Fibroblast of skin of back (primary cell): ENCODE data around the gene ADAMTS17.
A peak's percentile ranks its signal among the peaks of the same experiment; 100 is the strongest.

Source experiments
- DNase-seq: peaks from one replicate; pipeline ENCODE4 v3.0.0-alpha.2; 2013

Gene ADAMTS17

DNA sequence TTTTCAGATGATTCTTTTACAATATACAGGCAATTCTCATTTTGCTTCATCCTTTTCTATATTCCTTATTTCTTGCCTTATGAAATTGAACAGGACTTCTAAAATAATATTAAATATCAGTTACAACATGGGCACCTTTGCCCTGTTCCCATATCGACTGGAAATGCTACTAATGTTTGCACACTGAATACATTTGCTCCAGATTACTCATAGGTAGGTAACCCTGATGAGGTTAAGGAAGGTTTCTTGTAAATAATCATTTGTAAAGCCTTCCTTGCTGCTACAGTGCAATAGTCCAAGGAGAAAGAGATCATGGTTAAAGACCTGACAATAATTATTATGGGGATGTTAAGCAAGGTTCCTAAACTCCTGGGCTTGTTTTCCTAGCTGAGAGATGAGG, 175.5 kb downstream of the ADAMTS17 start:
- DNase-seq, result no peak

DNA sequence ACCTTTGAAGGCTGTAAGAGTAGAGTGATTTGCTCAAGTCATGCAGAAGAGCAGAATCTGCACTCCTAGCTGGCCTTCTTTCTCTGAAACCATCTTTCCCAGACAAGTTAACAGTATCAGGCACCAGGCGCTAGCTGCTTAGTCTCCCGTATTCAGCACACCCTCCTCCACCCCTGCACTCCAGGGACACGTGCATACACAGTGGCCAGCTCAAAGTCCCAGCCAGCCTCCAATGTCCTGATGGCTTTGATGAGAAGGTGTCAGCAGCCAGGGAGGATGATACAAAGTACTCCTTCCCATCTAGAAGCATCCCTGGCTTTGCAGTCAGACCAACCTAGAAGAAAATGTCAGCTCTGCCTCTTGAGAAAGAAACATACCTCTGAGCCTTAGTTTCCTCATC, 177.8 kb downstream of the ADAMTS17 start:
- no peak for DNase-seq

DNA sequence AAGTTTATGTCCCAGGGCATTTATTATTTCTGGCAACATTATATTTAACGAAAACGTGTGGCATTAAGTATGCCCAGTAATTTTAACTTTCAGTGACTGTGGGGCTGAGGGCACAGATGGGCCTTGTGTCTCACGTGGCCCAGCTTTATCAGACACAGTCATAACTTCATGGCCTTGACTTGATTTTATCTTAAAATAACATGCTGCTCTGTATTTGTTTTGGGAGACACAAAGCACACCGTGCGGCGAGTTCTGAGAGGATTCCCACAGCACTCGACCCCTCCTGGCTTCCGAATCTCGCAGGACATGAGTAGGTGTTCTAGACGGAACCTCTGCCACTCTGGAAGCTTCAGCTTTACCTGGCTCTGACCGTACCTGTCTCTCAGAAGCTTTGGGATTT, 180.8 kb downstream of the ADAMTS17 start:
- DNase-seq, result no peak

DNA sequence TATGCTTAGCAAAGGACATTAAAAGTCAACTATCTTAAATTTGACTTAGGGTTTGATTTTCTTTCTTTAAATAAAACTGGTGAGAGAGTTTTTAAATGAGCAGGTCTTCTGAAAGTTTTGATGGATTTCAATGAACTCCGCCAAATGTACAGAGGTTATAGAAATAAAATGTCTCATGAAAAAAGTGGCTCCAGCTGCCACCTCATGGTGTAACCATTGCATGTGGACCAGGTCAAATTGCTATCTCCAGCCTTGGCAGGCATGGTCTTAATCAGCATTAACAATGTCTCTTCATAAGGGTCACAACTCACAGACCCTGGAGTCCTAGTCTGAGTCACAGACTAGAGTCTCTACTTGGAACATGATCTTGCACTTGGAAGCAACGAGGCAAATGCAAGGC, 182.3 kb downstream of the ADAMTS17 start:
- DNase-seq, result peak; percentile 15

DNA sequence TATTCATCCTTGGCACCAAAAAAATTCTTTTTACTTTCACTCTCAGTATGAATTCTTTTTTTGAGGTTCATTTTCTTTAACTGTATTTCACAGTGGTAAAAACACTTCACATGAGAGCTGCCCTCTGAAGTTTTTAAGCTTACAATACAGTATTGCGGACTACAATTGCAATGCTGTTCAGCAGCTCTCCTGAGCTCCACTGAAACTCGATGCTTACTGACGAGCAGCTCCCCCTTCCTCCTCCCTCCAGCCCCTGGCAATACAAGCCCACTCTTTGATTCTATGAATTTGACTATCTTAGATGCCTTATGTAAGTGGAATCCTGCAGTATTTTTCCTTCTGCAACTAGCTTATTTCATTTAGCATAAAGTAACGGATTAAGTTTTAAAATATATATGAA, 183.4 kb downstream of the ADAMTS17 start:
- DNase-seq, result no peak

DNA sequence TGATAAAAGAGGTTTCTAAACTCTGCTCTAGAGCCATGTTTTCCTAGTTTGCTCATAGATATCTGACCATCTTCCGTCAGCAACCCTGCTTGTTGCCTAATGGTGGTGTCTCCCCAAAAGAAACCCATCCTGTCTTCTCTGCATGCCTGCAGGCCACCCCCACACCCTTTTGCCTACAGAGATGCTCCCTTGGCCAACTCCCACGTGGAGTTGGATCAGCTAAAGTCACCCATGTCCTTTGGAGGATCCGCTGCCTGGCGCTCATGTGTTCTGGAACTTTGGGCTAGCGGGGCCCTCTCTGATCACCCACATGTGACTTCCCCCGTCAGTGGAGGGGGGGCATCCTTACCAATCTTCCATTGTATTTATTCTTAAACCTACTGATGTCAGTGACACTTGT, 185.6 kb downstream of the ADAMTS17 start:
- DNase-seq, result no peak

DNA sequence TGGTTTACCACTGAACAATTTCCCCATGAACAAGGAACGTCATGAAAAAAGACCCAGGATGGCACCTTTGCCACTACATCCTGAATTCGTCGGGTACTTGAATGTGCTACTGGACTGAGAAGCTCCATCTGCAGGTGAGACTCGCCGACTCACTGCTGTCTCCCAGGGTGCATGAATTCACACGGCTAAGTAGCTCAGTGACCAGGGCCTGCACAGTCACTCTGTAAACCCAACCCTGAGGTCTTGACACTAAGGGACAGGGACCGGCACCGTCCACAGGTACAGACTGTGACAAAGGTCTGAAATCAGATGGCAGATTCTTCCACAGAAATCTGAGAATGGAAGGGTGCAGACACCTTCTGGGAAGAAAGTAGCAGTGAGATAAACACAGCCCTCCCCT, 187.4 kb downstream of the ADAMTS17 start:
- DNase-seq, result no peak

DNA sequence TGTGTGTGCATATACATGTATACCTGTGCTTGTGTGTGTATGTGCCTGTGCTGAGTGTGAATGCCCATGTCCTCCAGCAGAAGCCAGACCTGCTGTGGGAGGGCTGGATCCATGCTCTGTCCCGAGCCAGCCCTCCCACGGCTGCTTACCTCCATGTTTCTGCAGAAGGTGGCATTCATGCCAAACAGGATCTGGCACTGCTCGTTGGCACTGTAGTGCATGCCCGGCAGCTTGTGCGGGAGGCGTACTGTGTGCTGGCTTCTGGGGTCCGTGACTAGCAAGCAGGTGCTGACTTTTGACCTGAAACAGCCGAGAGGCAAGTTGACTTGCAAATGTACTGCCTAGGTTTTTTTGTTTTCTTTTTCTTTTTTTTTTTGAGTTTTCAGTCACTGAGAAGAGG, 189.3 kb downstream of the ADAMTS17 start:
- no peak for DNase-seq

DNA sequence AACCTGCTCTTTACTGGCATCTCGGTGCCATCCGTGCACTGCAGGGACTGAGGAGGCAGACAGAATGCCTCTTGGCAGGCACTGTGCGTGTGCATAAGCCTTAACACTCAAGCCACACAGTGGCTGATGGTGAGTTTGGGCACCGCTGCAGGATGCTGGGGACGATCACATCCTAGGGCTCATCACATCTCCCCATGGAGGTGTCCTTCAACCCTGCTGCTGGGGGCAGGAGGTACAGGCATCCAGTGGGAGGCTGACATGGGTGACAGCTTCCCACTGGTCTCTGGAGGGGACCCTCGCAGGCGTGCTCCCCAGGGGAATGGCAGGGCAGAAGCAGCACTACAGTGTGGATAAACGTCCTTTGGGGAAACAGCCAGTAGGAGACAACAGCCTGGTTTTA, 190.9 kb downstream of the ADAMTS17 start:
- no peak for DNase-seq

DNA sequence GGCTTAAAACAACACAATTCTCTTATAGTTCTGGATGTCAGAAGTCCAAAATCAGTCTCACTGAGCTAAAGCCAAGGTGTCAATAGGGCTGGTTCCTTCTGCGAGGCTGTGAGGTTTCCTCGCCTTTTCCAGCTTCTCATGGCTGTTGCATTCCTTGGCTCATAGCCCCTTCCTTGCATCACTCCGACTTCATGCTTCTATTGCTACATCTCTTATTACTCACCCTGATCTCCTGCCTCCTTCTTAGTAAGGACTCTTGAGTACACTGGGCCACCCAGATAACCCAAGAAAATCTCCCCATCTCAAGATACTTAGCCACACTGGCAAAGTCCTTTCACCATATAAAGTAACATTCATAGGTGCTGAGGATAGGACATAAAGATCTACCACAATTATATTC, 193.9 kb downstream of the ADAMTS17 start:
- DNase-seq, result no peak

DNA sequence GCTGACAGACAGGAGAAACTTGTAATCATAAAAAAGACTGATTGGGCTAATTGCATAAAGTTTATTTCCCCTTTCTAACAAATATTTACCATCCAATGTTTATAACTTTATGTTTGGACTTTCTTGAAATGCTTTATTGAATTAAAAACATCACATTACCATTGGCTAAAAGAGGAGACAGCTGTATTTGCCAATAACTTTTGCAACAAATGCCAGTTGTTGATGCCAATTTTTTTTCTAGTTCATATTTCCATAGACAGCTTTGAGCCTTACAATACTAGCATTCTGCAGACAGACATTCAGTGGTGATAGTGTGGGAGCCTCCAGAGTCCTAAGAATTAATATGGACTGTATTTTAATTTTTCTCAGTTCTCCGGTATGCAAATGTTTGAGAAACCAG, 198.4 kb downstream of the ADAMTS17 start:
- DNase-seq, result no peak

DNA sequence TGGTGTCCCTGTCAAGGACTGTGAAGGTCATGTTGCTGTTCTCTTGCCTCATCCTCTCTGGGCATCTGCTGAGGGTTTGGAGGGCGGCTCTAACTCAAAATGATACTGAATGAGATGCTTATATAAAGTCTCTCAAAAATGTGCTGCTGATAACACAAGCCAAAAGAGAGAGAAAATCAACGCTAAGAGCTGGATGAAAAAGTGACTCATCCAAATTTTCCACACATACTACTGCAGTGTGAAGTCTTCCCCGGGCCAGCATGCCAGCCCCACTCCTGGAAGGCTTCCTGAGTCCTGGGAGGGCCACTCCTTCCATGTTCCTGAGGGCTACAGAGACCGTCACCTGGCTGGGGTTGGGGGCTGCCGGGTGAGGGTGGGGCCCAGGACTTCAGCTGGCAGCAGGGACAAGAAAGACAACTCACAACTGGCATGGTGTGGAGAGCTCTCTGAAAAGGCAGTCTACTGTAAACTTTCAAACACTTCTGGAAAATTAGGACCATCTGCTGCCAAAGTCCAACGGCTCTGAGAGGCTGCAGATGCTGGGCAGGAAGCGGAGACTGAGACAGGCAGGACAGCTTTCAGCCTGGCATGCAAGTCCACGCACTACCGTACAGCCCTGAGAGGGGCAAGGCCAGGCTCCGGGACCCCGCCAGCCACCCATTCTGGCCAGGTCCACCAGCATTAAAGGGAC, 200.3 kb downstream of the ADAMTS17 start:
- DNase-seq, result peak; percentile 17

DNA sequence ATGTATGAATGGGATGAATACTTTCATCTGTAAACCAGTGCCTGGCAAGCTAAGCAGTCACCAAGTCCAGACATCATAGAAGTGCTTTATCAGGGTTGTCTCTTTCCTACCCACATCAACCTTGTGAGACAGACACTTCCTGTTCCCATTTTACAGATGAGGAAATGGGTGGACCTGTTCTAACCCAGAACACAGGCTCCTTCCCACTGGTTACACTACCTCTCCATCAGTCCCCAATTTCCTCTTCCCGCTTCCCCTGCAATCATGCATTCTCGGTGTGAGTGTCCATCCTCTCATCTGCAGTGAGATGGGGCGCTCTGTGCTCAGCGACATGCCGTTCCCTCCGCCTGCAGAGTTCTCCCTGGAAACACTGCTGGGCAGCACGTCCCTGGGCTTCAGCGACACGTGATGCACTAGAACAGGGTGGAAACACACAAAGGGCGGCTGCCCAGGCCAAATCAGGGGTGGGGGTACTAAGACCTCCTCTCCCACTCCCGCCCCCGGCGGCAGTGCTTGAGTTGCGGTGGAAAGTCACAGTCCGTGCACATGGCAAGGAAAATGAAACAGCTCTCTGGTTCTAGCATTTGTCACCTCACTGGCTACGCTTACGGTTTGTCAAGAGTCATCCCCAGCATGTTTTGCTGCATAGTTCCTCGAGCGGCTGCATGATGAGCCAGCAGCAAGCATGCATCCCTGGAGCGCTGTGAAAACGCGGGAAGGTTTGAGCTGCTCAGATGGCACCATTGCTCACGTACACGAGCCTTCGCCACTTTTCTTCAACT, 201.1 kb downstream of the ADAMTS17 start:
- no peak for DNase-seq

DNA sequence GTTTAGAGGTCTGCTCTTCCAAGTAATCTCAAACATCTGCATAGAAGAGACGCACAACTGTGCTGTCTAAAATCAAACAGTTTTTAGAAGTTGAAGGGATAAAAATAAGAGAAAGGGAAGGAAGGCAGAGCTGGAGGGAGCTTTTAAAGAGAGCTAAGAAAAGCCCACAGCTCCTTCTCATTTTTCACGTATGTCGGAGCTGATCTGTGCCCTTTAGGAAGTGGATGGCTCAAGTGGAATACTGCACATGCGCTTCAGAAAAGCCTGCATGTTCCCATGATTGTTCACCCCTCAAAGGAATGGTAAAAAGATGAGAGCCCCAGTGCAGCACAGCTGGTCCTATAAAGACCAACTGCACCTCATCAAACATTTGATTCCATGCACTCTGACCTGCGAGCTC, 207.2 kb downstream of the ADAMTS17 start:
- no peak for DNase-seq

DNA sequence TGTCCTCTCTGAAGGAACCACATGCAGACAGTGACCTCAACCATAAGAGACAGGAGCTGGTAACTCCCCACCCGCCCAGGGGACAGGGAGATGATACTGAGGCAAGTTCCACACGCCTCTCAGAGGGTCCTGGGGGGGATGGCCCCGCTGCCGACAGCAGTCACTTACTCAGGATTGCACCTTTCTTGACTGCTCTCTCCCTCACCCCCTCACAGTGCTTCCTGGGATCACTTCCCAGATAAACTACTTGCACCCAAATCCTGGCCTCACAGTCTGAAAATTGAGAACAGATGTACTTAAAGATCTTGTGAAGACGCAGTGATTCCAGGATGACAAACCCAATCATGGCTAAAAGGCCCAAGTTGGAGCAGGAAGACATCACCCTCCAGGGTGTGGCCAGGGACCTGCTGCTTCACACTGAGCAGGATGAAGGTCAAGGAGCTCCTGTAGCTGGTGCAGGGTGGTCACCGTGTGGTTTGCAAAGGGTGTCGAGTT, 207.6 kb downstream of the ADAMTS17 start:
- no peak for DNase-seq

DNA sequence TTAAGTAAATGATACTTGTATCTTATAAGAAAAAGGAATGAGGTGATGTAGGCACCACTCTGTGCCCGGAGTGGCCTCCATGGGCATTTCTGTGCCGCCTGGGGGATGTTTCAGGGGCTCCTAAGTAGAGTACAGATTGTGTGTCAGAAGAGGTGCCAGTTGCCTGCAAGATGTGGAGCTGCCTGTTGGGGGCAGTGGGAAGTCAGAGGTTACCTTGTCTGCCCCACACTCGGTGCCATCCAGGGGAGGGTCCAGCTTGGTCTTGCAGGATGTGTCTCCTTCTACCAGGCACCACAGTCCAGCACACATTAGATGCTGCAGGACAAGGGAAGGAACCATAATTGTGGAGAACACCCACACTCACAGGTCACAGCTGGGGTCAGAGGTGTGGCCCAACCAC, 208.8 kb downstream of the ADAMTS17 start:
- no peak for DNase-seq

DNA sequence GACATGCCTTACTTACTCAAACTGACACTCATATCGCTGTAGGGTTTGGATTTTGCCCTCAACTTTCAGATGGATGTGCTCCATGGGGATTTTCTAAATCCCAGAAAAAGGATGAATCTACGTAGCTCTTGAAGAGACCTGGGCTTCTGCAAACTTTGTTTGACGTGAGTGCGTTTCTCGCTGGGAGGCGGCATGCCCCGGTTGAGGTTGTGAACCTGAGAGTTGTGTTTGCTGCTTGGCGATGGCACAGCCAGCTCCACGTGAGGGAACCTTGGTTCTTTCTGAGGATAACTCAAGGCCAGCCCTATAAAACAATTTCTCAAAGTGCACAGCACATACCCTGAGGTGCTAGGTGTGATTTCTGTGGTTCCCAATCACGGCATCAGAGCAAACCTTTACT, 209.5 kb downstream of the ADAMTS17 start:
- no peak for DNase-seq

DNA sequence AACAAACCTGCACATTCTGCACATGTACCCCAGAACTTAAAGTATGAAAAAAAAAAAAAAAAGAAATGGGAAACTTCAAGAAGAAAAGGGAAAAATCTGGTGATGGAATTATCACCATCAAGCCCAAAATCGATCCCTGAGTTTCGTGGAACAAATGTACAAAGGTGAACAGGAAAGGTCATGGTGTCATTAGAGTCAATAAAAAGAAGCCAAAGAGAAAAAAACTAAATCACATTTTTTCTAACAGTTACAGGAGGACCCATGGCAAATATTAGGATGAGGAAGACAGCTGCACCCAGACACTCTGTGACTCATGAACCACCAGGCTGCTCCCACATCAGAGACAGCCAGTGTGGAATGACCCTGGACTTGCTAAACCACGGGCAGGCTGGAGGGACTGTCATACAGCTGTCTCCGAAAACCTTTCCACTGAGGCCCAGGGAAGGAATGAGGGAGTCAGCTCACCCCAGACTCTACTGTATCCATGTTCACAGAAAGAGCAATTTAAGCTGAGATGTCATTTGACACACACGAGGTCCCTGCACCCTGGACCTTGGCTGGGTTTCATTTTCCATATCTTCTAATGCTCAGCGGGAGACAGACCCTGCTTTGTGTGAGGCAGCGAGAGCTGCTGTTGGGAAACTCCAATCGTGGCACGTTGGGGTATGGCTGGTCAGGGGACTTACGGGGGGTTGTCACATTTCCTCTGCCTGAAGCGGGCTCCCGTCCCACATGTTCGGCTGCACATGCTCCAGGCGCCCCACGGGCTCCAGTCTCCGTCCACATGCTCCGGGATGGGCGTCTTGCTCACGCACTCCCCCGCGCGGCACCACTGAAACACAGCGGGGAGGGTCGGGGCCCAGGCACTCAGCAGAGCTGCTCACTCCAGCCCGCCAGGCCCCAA, 210.2 kb downstream of the ADAMTS17 start:
- peak; percentile 50 for DNase-seq

DNA sequence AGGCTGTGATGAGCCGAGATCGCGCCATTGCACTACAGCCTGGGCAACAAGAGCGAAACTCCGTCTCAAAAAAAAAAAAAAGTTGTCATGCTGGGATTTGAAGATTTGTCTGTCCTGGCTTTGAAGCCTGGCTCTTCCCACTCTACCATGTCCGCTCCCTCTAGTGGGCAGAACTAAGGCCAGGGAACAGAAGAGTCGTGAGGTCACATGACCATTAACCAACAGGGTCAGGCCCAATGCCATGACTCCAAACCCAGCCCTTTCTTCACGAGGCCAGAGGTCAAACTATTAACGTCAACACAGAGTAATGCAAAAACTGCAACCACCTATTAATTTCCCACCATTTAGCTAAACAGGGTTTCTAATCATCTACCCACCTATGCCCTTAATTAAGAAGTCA, 212.1 kb downstream of the ADAMTS17 start:
- DNase-seq, result no peak

DNA sequence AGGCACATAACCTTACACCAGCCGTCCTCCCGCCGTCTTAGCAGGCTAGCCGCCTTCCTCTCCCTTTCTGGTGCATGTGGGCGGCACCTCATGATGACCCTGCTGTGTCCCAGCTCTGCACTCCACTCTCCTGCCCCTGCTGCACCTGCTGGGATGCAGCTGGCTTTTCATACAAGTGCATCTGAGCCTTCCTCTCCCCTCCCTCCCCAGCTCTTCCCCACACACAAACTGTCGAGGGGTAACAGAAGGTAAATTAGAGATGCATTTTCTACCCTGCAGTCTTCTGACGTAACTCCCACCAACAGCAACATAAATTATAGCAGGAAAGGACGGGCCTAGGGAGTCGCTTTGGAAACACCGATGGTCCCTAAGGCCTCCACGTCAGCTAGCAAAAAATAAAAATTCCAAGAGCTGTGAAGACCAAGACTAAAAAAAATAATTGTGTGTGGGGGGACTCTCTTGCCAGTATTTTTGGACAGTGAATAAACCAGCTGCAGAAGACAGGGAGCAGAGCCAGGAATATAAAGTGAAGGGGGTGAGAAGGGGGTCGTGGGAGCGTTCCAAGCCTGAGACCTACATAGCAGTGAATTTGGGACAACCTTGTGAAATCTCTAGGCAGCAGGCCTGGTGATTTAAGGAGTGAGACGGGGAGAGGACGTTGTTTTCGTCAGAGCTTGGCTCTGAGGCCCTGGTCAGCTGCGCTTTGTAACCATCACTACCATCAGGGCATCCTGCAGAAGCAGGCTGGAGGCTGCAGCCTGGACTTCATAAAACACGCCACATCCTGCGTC, 216.2 kb downstream of the ADAMTS17 start:
- no peak for DNase-seq

DNA sequence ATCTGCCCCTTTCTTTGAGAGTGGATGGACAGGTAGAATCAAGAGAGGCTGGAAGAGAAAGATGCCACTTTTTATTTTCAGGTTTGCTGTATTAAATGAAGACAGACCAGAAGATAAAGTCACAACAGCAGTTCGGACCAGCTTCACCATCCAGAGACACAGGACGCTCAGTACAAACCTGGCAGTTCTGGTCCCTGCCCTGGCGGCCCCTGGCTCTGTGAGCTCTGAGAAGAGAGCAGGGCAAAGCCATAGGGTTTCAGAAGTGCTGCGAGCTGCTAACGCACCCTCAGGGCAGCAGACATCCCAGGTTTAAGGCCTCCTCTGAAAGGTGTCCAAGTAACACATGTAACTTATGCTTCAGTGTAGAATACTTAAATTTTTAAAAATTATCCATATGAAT, 216.8 kb downstream of the ADAMTS17 start:
- DNase-seq, result no peak

DNA sequence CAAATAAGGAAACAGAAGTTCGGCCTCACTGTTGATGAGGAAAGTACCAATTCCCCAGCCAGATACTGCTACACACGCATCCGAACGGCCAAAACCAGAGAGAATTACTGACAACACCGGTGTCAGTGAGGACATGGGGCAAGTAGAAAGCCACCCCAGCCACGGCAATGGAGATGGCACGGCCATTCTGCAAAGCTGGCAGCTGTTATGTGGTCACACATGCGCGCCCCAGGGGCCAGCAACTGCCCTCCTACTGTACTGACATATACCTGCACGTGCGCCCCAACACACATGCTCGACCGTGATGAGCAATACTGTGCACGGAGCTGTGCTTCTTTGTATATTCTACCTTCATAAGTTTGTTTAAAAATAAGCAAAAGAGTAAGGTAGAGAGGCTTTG, 217.4 kb downstream of the ADAMTS17 start:
- DNase-seq, result no peak
